Measurements from ENCODE around the gene ERBB4. TPM values are rescaled to one million over a fixed set of nuclear protein-coding genes. Genes with fewer than 3 reads are reported as not detected.

ERBB4 gene
- total and polyA plus RNA-seq, 2 of the 8 experiments (the other 6 are each of a cell fraction or from before 2014, with no cell fraction given): 0.34 to 1.3 TPM

DNA sequence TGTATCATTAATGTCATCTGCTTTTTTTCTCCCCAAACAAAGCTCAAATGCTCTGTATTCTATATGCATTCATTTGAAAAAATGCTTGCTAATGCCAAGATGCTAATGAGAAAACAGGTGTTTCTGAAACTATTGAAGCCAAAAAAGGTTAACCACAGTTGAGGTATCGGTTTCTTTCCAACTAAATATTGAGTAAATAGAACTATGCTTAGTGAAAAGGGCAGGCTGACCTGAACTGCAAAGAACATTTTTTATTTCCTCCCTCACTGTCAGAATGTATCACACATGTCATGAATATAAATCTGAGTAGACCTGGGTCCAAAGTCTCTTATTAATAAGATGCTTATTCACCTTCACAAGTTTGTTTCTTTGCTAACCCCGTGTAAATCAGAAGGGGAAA, 1115.6 kb downstream of the ERBB4 start (continued):
- TF ChIP-seq SP2 (IDR thresholded peaks at IDR 0.05; ENCODE audit: low read length): no peak

DNA sequence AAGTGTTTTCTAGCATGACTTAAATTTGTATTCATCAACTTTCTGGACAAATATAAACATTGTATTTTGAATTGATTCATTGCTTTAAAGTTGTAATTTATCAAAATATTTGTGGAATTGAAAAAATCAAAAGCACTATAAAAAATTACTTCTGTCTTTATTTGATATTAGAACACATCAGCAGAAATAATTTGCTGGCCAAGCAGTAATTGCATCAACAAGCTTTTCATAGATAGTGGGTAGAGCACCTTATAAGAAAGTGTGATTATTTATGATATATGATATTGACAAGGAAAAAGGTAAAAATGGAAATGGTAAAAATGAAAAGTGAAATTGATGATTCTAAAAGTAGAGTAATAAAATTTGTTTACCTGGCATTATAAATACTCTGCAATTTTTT, 1121.1 kb downstream of the ERBB4 start:
- Histone ChIP-seq H2AFZ (ENCODE audit: low read length) (no peak overlapping the region), H2BK20ac (ENCODE audit: low read length) (no peak overlapping the region), H3K23me2 (ENCODE audit: low read depth, low read length) (no peaks in the 10 kb centered on the region), H2AK5ac (ENCODE audit: low read depth, low read length) (no peak overlapping the region), H3K23ac (ENCODE audit: insufficient read length) (no peak overlapping the region), H2BK12ac (ENCODE audit: low read depth, low read length) (no peak overlapping the region), H3K18ac (ENCODE audit: extremely low read depth, low read length) (no peak overlapping the region), H3K79me1 (ENCODE audit: low read depth, low read length) (no peaks in the 10 kb centered on the region), H3K9ac (replicated peaks in 1 of 4; ENCODE audit: extremely low read depth in 1 of 4, low read depth in 3 of 4, low read length in 3 of 4) (no peak overlapping the region), H3K36me3 (ENCODE audit: control insufficient read depth in 2 of 4, insufficient read depth in 4 of 4, low read length in 3 of 4) (no peaks in the 10 kb centered on the region), H4K20me1 (replicated peaks in 1 of 2; ENCODE audit: control insufficient read depth in 1 of 2, insufficient read depth in 2 of 2, low read length in 2 of 2) (no peaks in the 10 kb centered on the region), H2BK5ac (ENCODE audit: low read depth, low read length) (no peak overlapping the region), H3K56ac (replicated peaks; ENCODE audit: insufficient read length, low read depth, low read length) (no peak overlapping the region), H4K8ac (ENCODE audit: extremely low read depth, insufficient read depth, low read length) (no peak overlapping the region), H2BK15ac (ENCODE audit: low read length) (no peak overlapping the region), H3K4me2 (ENCODE audit: insufficient read depth in 1 of 2, low read depth in 2 of 2, low read length in 2 of 2) (no peak overlapping the region), H3K4me1 (replicated peaks in 1 of 4; ENCODE audit: control insufficient read depth in 3 of 4, insufficient read depth in 4 of 4, low read length in 3 of 4) (no peaks in the 10 kb centered on the region), H3K4me3 (ENCODE audit: extremely low read depth in 1 of 4, insufficient read depth in 2 of 4, low read depth in 3 of 4, low read length in 4 of 4) (no peak overlapping the region), H3K14ac (ENCODE audit: insufficient read length) (no peak overlapping the region), H3K4ac (replicated peaks; ENCODE audit: insufficient read length, low read depth, low read length) (no peak overlapping the region), H3K9me3 (ENCODE audit: insufficient read depth in 2 of 2, low read depth in 1 of 2, low read length in 1 of 2) (peaks cover 0 to 4% of the 10 kb centered on the region in 2 experiments; a peak in 1 of 4 replicates), H2BK120ac (replicated peaks; ENCODE audit: low read depth, low read length) (no peak overlapping the region), H3K79me2 (ENCODE audit: control insufficient read depth in 1 of 2, insufficient read depth in 2 of 2, low read length in 2 of 2) (no peaks in the 10 kb centered on the region), H3K27ac (ENCODE audit: low read depth, low read length) (no peak overlapping the region), H3K27me3 (replicated peaks in 1 of 4; ENCODE audit: control insufficient read depth in 3 of 4, extremely low read depth in 1 of 4, insufficient read depth in 3 of 4, low read length in 3 of 4) (no peaks in the 10 kb centered on the region), H4K5ac (ENCODE audit: insufficient read length, low read depth, low read length) (no peak overlapping the region), H4K91ac (replicated peaks; ENCODE audit: insufficient read length, low read length) (no peak overlapping the region)
- ChIA-PET POLR2A (ENCODE audit: partially characterized antibody) (no interaction called here), CTCF (ENCODE audit: partially characterized antibody) (interaction anchor here (1.1 to 1.5 kb wide), 3 partner anchors 11 to 38 kb away, joined by 3 to 5 read pairs (median 3); no protein-coding TSS in a partner anchor)
- DNase-seq (ENCODE audit: low read depth in 1 of 2, low spot score in 2 of 2): no peak
- FAIRE-seq: no peak
- TF ChIP-seq JUND (IDR thresholded peaks at IDR 0.05; ENCODE audit: low read length): no peak
- no peak for TF ChIP-seq SP2 (IDR thresholded peaks at IDR 0.05; ENCODE audit: low read length)
- no peak for TF ChIP-seq PHF8 (conservative IDR thresholded peaks at IDR 0.05; ENCODE audit: low read depth, low read length)
- TF ChIP-seq KDM5A (IDR thresholded peaks at IDR 0.05; ENCODE audit: low read length): no peak
- TF ChIP-seq, protein P1, sequence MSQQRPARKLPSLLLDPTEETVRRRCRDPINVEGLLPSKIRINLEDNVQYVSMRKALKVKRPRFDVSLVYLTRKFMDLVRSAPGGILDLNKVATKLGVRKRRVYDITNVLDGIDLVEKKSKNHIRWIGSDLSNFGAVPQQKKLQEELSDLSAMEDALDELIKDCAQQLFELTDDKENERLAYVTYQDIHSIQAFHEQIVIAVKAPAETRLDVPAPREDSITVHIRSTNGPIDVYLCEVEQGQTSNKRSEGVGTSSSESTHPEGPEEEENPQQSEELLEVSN (IDR thresholded peaks at IDR 0.05): no peak
- TF ChIP-seq CHD2 (IDR thresholded peaks at IDR 0.05; ENCODE audit: low read length): no peak
- TF ChIP-seq HDAC2 (IDR thresholded peaks at IDR 0.05; ENCODE audit: borderline replicate concordance in 1 of 2, low read depth in 2 of 2, low read length in 2 of 2): no peak
- no peak for TF ChIP-seq BACH1 (IDR thresholded peaks at IDR 0.05; ENCODE audit: low read length)
- no peak for TF ChIP-seq MAX (IDR thresholded peaks at IDR 0.05)
- no peak for TF ChIP-seq KDM4A (IDR thresholded peaks at IDR 0.05; ENCODE audit: low read depth, low read length, severe bottlenecking)
- TF ChIP-seq BCL11A (IDR thresholded peaks at IDR 0.05; ENCODE audit: low read depth in 2 of 2, low read length in 2 of 2): no peak
- no peak for TF ChIP-seq BRCA1 (IDR thresholded peaks at IDR 0.05; ENCODE audit: low read depth, low read length)
- TF ChIP-seq TBP (IDR thresholded peaks at IDR 0.05; ENCODE audit: low read depth, low read length): no peak
